K562 (cell line): Measurements from ENCODE around the gene FDX2. TPM values are rescaled to one million over a fixed set of nuclear protein-coding genes. Genes with fewer than 3 reads are reported as not detected.
A peak's percentile ranks its signal among the peaks of the same experiment; 100 is the strongest.

Experiments used
- ATAC-seq: fragments of 200-7000 bp; cut with Tn5 transposase; 3 replicates; pipeline ENCODE4 v1.9.1; 2020; ENCODE audit warnings: moderate library complexity
- BruUV-seq: library from RNA; stranded (reverse); fragments of 400-500 nt; replicated peaks from 2 replicates; lab custom pipeline; 2021; lab: Mats Ljungman, UMichigan
- CTCF ChIA-PET: fragments of 300-600 bp; formaldehyde crosslinking; extraction: SDS; loops from one replicate; lab custom pipeline; 2021; ENCODE audit warnings: low intra/inter-chr PET ratio; lab: Yijun Ruan, JAX
- POLR2A ChIA-PET: fragments of 300-600, 350-650 bp; sonication (Branson Sonifier 250); formaldehyde crosslinking; extraction: SDS; loops from one replicate; lab custom pipeline; 2021; ENCODE audit warnings: antibody characterized with exemption, inconsistent platforms; lab: Yijun Ruan, JAX
- DNase-seq, 4 experiments: peaks; one replicate each; pipeline versions ENCODE4 v3.0.0 to v3.0.0-alpha.2; 2011 to 2018; ENCODE audit warnings: low spot score in 3 of 4, mixed read lengths in 3 of 4; ENCODE audit errors: extremely low read depth in 1 of 4
- FAIRE-seq: peaks from 2 replicates; lab custom pipeline; 2011; peaks lifted over from hg19 to GRCh38; lab: Jason Lieb, UNC
- H2AFZ ChIP-seq: 2 replicates; pipeline ENCODE4 v1.6.0; 2011; ENCODE audit warnings: low read depth, low read length, control low read depth, inconsistent platforms
- H3K27ac ChIP-seq: fragments of 200-600 bp; 3 replicates; pipeline ENCODE4 v1.8.0; 2011; ENCODE audit warnings: low read depth, mild to moderate bottlenecking, control low read depth, inconsistent platforms, low read length, moderate library complexity, mixed read lengths; ENCODE audit errors: extremely low read depth
- H3K27me3 ChIP-seq, 2 experiments: fragments of 300-600 bp in 1 of 2; 2 replicates in 1 of 2; 3 replicates in 1 of 2; pipeline versions ENCODE4 v1.6.0 to v1.8.0; 2011; ENCODE audit warnings: inconsistent platforms in 2 of 2, low read length in 2 of 2, mild to moderate bottlenecking in 1 of 2, mixed read lengths in 1 of 2, moderate library complexity in 1 of 2; ENCODE audit not compliant: control insufficient read depth in 2 of 2, insufficient read depth in 2 of 2
- H3K36me3 ChIP-seq: fragments of 300-600 bp; 3 replicates; pipeline ENCODE4 v1.8.0; 2011; ENCODE audit warnings: mild to moderate bottlenecking, low read length, inconsistent platforms; ENCODE audit not compliant: control insufficient read depth, insufficient read depth
- H3K4me1 ChIP-seq, 2 experiments: fragments of 200-600 bp in 1 of 2; replicated peaks in 1 of 2; 2 replicates in 1 of 2; 3 replicates in 1 of 2; pipeline versions ENCODE4 v1.5.1 to v1.8.0; 2011; ENCODE audit warnings: inconsistent platforms in 2 of 2, low read length in 2 of 2, mild to moderate bottlenecking in 1 of 2, mixed read lengths in 1 of 2, moderate library complexity in 1 of 2; ENCODE audit not compliant: control insufficient read depth in 2 of 2, insufficient read depth in 2 of 2
- H3K4me2 ChIP-seq: 2 replicates; pipeline ENCODE4 v1.6.1; 2011; ENCODE audit warnings: low read length, control low read depth, inconsistent platforms, mixed read lengths; ENCODE audit not compliant: insufficient read depth
- H3K4me3 ChIP-seq: fragments of 200-600 bp; sonication (generic), shearing (Covaris generic); 2 replicates; pipeline ENCODE4 v1.5.1; 2016; ENCODE audit warnings: control low read depth, inconsistent platforms
- H3K79me2 ChIP-seq: fragments of 200-600 bp; 3 replicates; pipeline ENCODE4 v1.8.0; 2011; ENCODE audit warnings: low read length, inconsistent platforms; ENCODE audit not compliant: control insufficient read depth, insufficient read depth
- H3K9ac ChIP-seq, 2 experiments: 2 replicates each; pipeline versions ENCODE4 v1.6.0 to v1.6.1; 2011; ENCODE audit warnings: low read depth in 2 of 2, low read length in 2 of 2, control low read depth in 1 of 2, inconsistent platforms in 1 of 2, mild to moderate bottlenecking in 1 of 2, mixed read lengths in 1 of 2; ENCODE audit not compliant: insufficient read depth in 1 of 2
- H3K9me1 ChIP-seq: one replicate; pipeline ENCODE4 v1.6.0; 2011; ENCODE audit warnings: inconsistent platforms, mild to moderate bottlenecking, low read length, moderate library complexity; ENCODE audit not compliant: control insufficient read depth, insufficient read depth
- H3K9me3 ChIP-seq: replicated peaks from 2 replicates; pipeline ENCODE4 v1.5.1; 2011; ENCODE audit warnings: low read depth, low read length, inconsistent platforms; ENCODE audit not compliant: control insufficient read depth, insufficient read depth
- H4K20me1 ChIP-seq: replicated peaks from 2 replicates; pipeline ENCODE4 v1.6.1; 2011; ENCODE audit warnings: low read length, inconsistent platforms, mixed read lengths; ENCODE audit not compliant: control insufficient read depth, insufficient read depth
- ADNP ChIP-seq: fragments of 200-800 bp; sonication (Bioruptor generic); IDR thresholded peaks from 2 replicates; pipeline ENCODE4 v1.6.1; 2016; ENCODE audit warnings: missing genetic modification characterization, missing compliant biosample characterization
- WGBS: fragments of 100-300 bp; shearing (Covaris generic); methylation state at CpG from one replicate; pipeline ENCODE4 v1.1.6; 2016; ENCODE audit warnings: low coverage, mixed read lengths; ENCODE audit not compliant: insufficient coverage; ENCODE audit errors: missing lambda C conversion rate; 5-methylcytosine and 5-hydroxymethylcytosine counted together
- in situ Hi-C: fragments of 300-500 bp; cut with MboI; formaldehyde crosslinking; loops from 4 replicates; pipeline ENCODE4 v1.15.0; 2018; ENCODE audit warnings: inconsistent platforms, mixed read lengths
- intact Hi-C: fragments of 100-400 bp; cut with micrococcal nuclease; formaldehyde crosslinking; loops from 2 replicates; pipeline ENCODE4 v1.14.2; 2022
- polyA plus RNA-seq, 8 experiments: library from polyadenylated mRNA; depleted of rRNA in 4 of 8; stranded (reverse) in 5 of 8; unstranded in 3 of 8; fragments of >200 nt; fragmentation: Nextera tagmentation in 2 of 8; fragmentation: Illumina TruSeq in 1 of 8; extraction: Ambion mirVana in 2 of 8; extraction: Trizol in 1 of 8; gene quantifications; 2 replicates each; pipeline versions ENCODE4 v1.2.1 to v1.2.3, GENCODE V29; 2011 to 2014; ENCODE audit warnings: inconsistent platforms in 1 of 8, missing spikeins in 1 of 8
- total RNA-seq, 7 experiments: library from RNA; depleted of rRNA in 6 of 7; stranded (reverse); fragments of >200 nt in 6 of 7; fragmentation: Illumina TruSeq in 2 of 7; extraction: Trizol in 2 of 7; gene quantifications; 2 replicates each; pipeline versions ENCODE4 v1.2.1 to v1.2.3, GENCODE V29; 2011 to 2021; ENCODE audit warnings: low replicate concordance in 1 of 7
- TF ChIP-seq, protein P1 (sequence below): sonication (generic); formaldehyde crosslinking; IDR thresholded peaks from 2 replicates; pipeline ENCODE4 v1.8.0; 2023; ENCODE audit warnings: mild to moderate bottlenecking, missing genetic modification reagents

Gene FDX2
- total and polyA plus RNA-seq, 9 of the 15 experiments (the other 6 are each of a cell fraction or from before 2014, with no cell fraction given), result 2.5 to 49.8 (median 29.7) TPM

DNA sequence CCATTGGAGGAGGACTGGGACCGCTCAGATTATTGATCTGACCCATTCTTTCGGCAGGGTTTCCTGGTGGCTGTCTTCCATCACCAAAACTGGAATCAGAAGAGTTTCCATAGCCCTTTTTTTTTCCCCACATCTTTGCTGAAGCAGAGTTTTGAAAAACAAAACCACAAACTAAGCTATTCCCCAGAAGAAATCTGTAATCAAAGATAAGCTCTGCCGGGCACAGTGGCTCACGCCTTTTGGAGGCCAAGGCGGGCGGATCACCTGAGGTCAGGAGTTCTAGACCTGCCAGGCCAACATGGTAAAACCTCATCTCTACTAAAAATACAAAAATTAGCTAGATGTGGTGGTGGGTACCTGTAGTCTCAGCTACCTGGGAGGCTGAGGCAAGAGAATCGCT is 49.1 kb downstream of the FDX2 start:
- ChIA-PET CTCF (interaction anchor here (0.7 kb wide), 1 partner anchor 123 kb away, joined by 3 read pairs; no protein-coding TSS in a partner anchor), POLR2A (interaction anchor here (0.7 to 1.1 kb wide), 2 partner anchors 122 to 1114 kb away, joined by 3 to 4 read pairs; no protein-coding TSS in a partner anchor)
- Histone ChIP-seq H3K27me3 (no peaks in the 10 kb centered on the region), H3K27ac (no peak overlapping the region), H3K36me3 (no peaks in the 10 kb centered on the region), H3K9ac (no peak overlapping the region), H3K9me3 (no peaks in the 10 kb centered on the region), H4K20me1 (no peaks in the 10 kb centered on the region), H2AFZ (no peak overlapping the region), H3K4me2 (no peak overlapping the region), H3K4me3 (no peak overlapping the region), H3K79me2 (peaks cover 19% of the 10 kb centered on the region), H3K4me1 (peaks cover 12 to 29% of the 10 kb centered on the region in 2 experiments; a peak in 4 of 5 replicates), H3K9me1 (no peaks in the 10 kb centered on the region)
- no peak for DNase-seq
- TF ChIP-seq, protein P1, sequence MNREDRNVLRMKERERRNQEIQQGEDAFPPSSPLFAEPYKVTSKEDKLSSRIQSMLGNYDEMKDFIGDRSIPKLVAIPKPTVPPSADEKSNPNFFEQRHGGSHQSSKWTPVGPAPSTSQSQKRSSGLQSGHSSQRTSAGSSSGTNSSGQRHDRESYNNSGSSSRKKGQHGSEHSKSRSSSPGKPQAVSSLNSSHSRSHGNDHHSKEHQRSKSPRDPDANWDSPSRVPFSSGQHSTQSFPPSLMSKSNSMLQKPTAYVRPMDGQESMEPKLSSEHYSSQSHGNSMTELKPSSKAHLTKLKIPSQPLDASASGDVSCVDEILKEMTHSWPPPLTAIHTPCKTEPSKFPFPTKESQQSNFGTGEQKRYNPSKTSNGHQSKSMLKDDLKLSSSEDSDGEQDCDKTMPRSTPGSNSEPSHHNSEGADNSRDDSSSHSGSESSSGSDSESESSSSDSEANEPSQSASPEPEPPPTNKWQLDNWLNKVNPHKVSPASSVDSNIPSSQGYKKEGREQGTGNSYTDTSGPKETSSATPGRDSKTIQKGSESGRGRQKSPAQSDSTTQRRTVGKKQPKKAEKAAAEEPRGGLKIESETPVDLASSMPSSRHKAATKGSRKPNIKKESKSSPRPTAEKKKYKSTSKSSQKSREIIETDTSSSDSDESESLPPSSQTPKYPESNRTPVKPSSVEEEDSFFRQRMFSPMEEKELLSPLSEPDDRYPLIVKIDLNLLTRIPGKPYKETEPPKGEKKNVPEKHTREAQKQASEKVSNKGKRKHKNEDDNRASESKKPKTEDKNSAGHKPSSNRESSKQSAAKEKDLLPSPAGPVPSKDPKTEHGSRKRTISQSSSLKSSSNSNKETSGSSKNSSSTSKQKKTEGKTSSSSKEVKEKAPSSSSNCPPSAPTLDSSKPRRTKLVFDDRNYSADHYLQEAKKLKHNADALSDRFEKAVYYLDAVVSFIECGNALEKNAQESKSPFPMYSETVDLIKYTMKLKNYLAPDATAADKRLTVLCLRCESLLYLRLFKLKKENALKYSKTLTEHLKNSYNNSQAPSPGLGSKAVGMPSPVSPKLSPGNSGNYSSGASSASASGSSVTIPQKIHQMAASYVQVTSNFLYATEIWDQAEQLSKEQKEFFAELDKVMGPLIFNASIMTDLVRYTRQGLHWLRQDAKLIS (CRISPR knock-in tag), result no peak
- TF ChIP-seq ADNP (tag), result peak; percentile 30; the same call in 1 of the 2 replicates
- in situ Hi-C loops (no loop called here), intact Hi-C loops (no loop called here)
- no TSS peak for BruUV-seq
- ATAC-seq, result no peak
- FAIRE-seq, result no peak
- 40% methylated on average over 7 of the region's 7 CpGs for WGBS
